A549 (cell line): ENCODE measurements around the gene OCA2. TPM values are rescaled to one million over a fixed set of nuclear protein-coding genes. Genes with fewer than 3 reads are reported as not detected.

Experiments used
- ATAC-seq, 2 experiments: fragments of 200-7000 bp in 1 of 2; fragments of >200 bp in 1 of 2; cut with Nextera tagmentation in 1 of 2; cut with Tn5 transposase in 1 of 2; 3 replicates each; pipeline versions ENCODE4 v1.8.0 to v1.9.1; 2018 to 2020; ENCODE audit warnings: mild to moderate bottlenecking in 1 of 2, moderate library complexity in 1 of 2
- CTCF ChIA-PET: fragments of 300-600 bp; sonication (Branson Sonifier 250); formaldehyde crosslinking; extraction: SDS; loops from one replicate; lab custom pipeline; 2021; ENCODE audit warnings: antibody characterized with exemption, inconsistent platforms; lab: Yijun Ruan, JAX
- POLR2A ChIA-PET: fragments of 350-600 bp; formaldehyde crosslinking; extraction: SDS; loops from one replicate; lab custom pipeline; 2021; ENCODE audit warnings: antibody characterized with exemption, inconsistent platforms; lab: Yijun Ruan, JAX
- DNase-seq, 2 experiments: peaks; one replicate each; pipeline versions ENCODE4 v3.0.0 to v3.0.0-alpha.2; 2011 to 2016; ENCODE audit warnings: low read depth in 1 of 2, low spot score in 1 of 2
- FAIRE-seq: peaks from 2 replicates; lab custom pipeline; 2011; peaks lifted over from hg19 to GRCh38; lab: Jason Lieb, UNC
- H3K27ac ChIP-seq, 2 experiments: fragments of >200 bp; sonication (Bioruptor Twin); formaldehyde crosslinking; 3 replicates each; pipeline ENCODE4 v1.5.1; 2016 to 2017
- H3K4me1 ChIP-seq: fragments of >200 bp; sonication (Bioruptor Twin); formaldehyde crosslinking; 3 replicates; pipeline ENCODE4 v1.6.1; 2016
- H3K4me2 ChIP-seq: fragments of >200 bp; sonication (Bioruptor Twin); formaldehyde crosslinking; 3 replicates; pipeline ENCODE4 v1.6.1; 2016
- H3K4me3 ChIP-seq: fragments of >200 bp; sonication (Bioruptor Twin); formaldehyde crosslinking; 3 replicates; pipeline ENCODE4 v1.5.1; 2016
- H3K9me3 ChIP-seq: fragments of >200 bp; sonication (Bioruptor Twin); formaldehyde crosslinking; 3 replicates; pipeline ENCODE4 v1.6.1; 2016
- BHLHE40 ChIP-seq: IDR thresholded peaks from 2 replicates; pipeline ENCODE4 v1.6.1; 2012; ENCODE audit warnings: low read depth, low read length, inconsistent platforms
- CBX2 ChIP-seq: fragments of 200-600 bp; sonication (generic); IDR thresholded peaks from 2 replicates; pipeline ENCODE4 v1.6.1; 2016; ENCODE audit warnings: low read depth, mild to moderate bottlenecking, borderline replicate concordance
- CHD4 ChIP-seq: fragments of 200-600 bp; sonication (generic); IDR thresholded peaks from 2 replicates; pipeline ENCODE4 v1.6.1; 2016; ENCODE audit warnings: antibody characterized with exemption, mild to moderate bottlenecking, borderline replicate concordance
- E2F6 ChIP-seq: IDR thresholded peaks from 2 replicates; pipeline ENCODE4 v1.6.1; 2012; ENCODE audit warnings: low read depth, borderline replicate concordance
- EP300 ChIP-seq, 2 experiments: fragments of >200 bp; sonication (Bioruptor Twin); formaldehyde crosslinking; IDR thresholded peaks; 2 replicates in 1 of 2; 3 replicates in 1 of 2; pipeline ENCODE4 v1.6.1; 2016 to 2017
- ESRRA ChIP-seq: fragments of 150-350 bp; IDR thresholded peaks from 2 replicates; pipeline ENCODE4 v1.6.1; 2014; ENCODE audit warnings: mild to moderate bottlenecking, low read length, borderline replicate concordance
- FOSB ChIP-seq: fragments of 250-450 bp; sonication (Bioruptor Pico); IDR thresholded peaks from 2 replicates; pipeline ENCODE4 v1.5.0; 2020; ENCODE audit warnings: mild to moderate bottlenecking, moderate library complexity
- FOXS1 ChIP-seq: fragments of 250-450 bp; sonication (Bioruptor Pico); IDR thresholded peaks from 2 replicates; pipeline ENCODE4 v1.5.0; 2020; ENCODE audit warnings: mild to moderate bottlenecking, moderate library complexity
- NR3C1 ChIP-seq: fragments of >200 bp; sonication (Bioruptor Twin); formaldehyde crosslinking; IDR thresholded peaks from 3 replicates; pipeline ENCODE4 v1.6.1; 2017
- PHF8 ChIP-seq: fragments of 200-600 bp; sonication (generic); IDR thresholded peaks from 2 replicates; pipeline ENCODE4 v1.6.1; 2016; ENCODE audit warnings: low read depth, mild to moderate bottlenecking, antibody characterized with exemption, moderate library complexity, borderline replicate concordance
- POLR2AphosphoS2 ChIP-seq: conservative IDR thresholded peaks from 2 replicates; pipeline ENCODE4 v1.6.1; 2012; ENCODE audit warnings: low read length, improper control_type of control experiment, inconsistent platforms
- RAD21 ChIP-seq, 2 experiments: fragments of >200 bp in 1 of 2; sonication (Bioruptor Twin) in 1 of 2; formaldehyde crosslinking in 1 of 2; IDR thresholded peaks in 1 of 2; conservative IDR thresholded peaks in 1 of 2; 2 replicates in 1 of 2; 3 replicates in 1 of 2; pipeline ENCODE4 v1.6.1; 2012 to 2018; ENCODE audit warnings: inconsistent platforms in 1 of 2
- RFX5 ChIP-seq: fragments of 450-650 bp; IDR thresholded peaks from 2 replicates; pipeline ENCODE4 v1.7.1; 2014; ENCODE audit warnings: antibody characterized with exemption, mild to moderate bottlenecking, moderate library complexity
- TFCP2L1 ChIP-seq: fragments of 250-450 bp; sonication (Bioruptor Pico); IDR thresholded peaks from 2 replicates; pipeline ENCODE4 v1.5.0; 2021; ENCODE audit warnings: mild to moderate bottlenecking
- ZC3H11A ChIP-seq: fragments of 450-650 bp; IDR thresholded peaks from 2 replicates; pipeline ENCODE4 v1.6.1; 2014; ENCODE audit warnings: antibody characterized with exemption, mild to moderate bottlenecking
- WGBS: methylation state at CpG from one replicate; pipeline ENCODE4 v1.1.6; 2017; ENCODE audit errors: missing lambda C conversion rate; 5-methylcytosine and 5-hydroxymethylcytosine counted together
- polyA plus RNA-seq, 4 experiments: library from polyadenylated mRNA; depleted of rRNA in 3 of 4; stranded (reverse); fragments of >200 nt; fragmentation: RNase III in 1 of 4; extraction: RNeasy Plus Mini Kit Qiagen cat#74134 plus additional on column Dnase treatment in 1 of 4; gene quantifications; 2 replicates in 3 of 4; 3 replicates in 1 of 4; pipeline ENCODE4 v1.2.3, GENCODE V29; 2011 to 2017
- TF ChIP-seq, protein P1 (sequence below): fragments of 450-650 bp; IDR thresholded peaks from 2 replicates; pipeline ENCODE4 v1.6.1; 2014; ENCODE audit warnings: antibody characterized with exemption
- TF ChIP-seq, protein P2 (sequence below): fragments of 200-600 bp; sonication (generic); IDR thresholded peaks from 2 replicates; pipeline ENCODE4 v1.6.1; 2016; ENCODE audit warnings: antibody characterized with exemption, mild to moderate bottlenecking, moderate library complexity
- TF ChIP-seq, protein P3 (sequence below): fragments of 150-350 bp; IDR thresholded peaks from 2 replicates; pipeline ENCODE4 v1.6.1; 2014; ENCODE audit warnings: low read depth, mild to moderate bottlenecking, low read length

Gene OCA2
- polyA plus RNA-seq, 2 of the 4 experiments (the other 2 are of a cell fraction), result 0.17 to 0.25 TPM

DNA sequence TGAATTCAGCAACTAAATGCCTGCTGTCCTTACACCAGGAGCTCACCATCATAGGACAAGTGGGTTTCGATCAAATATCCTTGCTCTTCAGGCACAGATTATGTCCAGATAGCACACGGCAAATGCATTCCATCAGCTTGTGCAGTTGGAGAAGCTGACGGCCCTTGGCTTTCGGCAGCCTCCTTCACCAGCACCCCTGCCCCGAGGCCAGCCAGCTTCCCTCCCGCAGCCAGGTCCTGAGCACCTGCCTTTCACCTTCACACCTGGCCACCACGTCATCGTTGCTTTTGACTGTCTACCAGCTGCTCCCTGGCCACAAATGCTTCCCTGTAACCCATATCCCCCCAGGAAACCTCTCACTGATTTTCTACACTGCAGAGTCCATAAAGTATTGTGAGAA is 355.5 kb downstream of the OCA2 start (continued):
- TF ChIP-seq PHF8 (no peak), E2F6 (no peak)

GRCh38 chr15:27742751-27743477 is 356.2 kb downstream of the OCA2 start:
- no peak for ATAC-seq
- Histone ChIP-seq H3K27ac (no peak overlapping the region), H3K9me3 (peaks cover 5% of the 10 kb centered on the region; the same call in 1 of the 3 replicates), H3K4me1 (no peaks in the 10 kb centered on the region), H3K4me2 (no peak overlapping the region), H3K4me3 (no peak overlapping the region)
- ChIA-PET POLR2A (no interaction called here), CTCF (interaction anchor here (1.0 kb wide), 1 partner anchor 15 kb away, joined by 4 read pairs; no protein-coding TSS in a partner anchor)
- no peak for TF ChIP-seq RFX5
- no peak for TF ChIP-seq FOSB (CRISPR knock-in tag)
- TF ChIP-seq, protein P1, sequence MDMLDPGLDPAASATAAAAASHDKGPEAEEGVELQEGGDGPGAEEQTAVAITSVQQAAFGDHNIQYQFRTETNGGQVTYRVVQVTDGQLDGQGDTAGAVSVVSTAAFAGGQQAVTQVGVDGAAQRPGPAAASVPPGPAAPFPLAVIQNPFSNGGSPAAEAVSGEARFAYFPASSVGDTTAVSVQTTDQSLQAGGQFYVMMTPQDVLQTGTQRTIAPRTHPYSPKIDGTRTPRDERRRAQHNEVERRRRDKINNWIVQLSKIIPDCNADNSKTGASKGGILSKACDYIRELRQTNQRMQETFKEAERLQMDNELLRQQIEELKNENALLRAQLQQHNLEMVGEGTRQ, result no peak
- TF ChIP-seq E2F6, result no peak
- TF ChIP-seq RAD21 (conservative IDR thresholded peaks at IDR 0.05 in 1 of 2, IDR thresholded peaks at IDR 0.05 in 1 of 2), result no peak
- TF ChIP-seq, protein P2, sequence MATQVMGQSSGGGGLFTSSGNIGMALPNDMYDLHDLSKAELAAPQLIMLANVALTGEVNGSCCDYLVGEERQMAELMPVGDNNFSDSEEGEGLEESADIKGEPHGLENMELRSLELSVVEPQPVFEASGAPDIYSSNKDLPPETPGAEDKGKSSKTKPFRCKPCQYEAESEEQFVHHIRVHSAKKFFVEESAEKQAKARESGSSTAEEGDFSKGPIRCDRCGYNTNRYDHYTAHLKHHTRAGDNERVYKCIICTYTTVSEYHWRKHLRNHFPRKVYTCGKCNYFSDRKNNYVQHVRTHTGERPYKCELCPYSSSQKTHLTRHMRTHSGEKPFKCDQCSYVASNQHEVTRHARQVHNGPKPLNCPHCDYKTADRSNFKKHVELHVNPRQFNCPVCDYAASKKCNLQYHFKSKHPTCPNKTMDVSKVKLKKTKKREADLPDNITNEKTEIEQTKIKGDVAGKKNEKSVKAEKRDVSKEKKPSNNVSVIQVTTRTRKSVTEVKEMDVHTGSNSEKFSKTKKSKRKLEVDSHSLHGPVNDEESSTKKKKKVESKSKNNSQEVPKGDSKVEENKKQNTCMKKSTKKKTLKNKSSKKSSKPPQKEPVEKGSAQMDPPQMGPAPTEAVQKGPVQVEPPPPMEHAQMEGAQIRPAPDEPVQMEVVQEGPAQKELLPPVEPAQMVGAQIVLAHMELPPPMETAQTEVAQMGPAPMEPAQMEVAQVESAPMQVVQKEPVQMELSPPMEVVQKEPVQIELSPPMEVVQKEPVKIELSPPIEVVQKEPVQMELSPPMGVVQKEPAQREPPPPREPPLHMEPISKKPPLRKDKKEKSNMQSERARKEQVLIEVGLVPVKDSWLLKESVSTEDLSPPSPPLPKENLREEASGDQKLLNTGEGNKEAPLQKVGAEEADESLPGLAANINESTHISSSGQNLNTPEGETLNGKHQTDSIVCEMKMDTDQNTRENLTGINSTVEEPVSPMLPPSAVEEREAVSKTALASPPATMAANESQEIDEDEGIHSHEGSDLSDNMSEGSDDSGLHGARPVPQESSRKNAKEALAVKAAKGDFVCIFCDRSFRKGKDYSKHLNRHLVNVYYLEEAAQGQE, result no peak
- TF ChIP-seq NR3C1, result no peak
- 26% methylated on average over 16 of the region's 16 CpGs for WGBS
- DNase-seq, result no peak
- FAIRE-seq, result no peak

GRCh38 chr15:27741226-27741860 is 357.8 kb downstream of the OCA2 start:
- POLR2A ChIA-PET, result no interaction called here
- Histone ChIP-seq H3K4me1 (no peaks in the 10 kb centered on the region), H3K9me3 (peaks cover 3% of the 10 kb centered on the region; the same call in 1 of the 3 replicates), H3K4me2 (no peak overlapping the region), H3K27ac (no peak overlapping the region), H3K4me3 (no peak overlapping the region)
- no peak for ATAC-seq
- DNase-seq, result no peak
- CTCF ChIA-PET, result interaction anchor here (0.6 to 1.6 kb wide), 5 partner anchors 9 to 510 kb away, joined by 3 to 5 read pairs (median 3); no protein-coding TSS in a partner anchor
- FAIRE-seq, result no peak
- WGBS, result 21% methylated on average over 8 of the region's 8 CpGs
- TF ChIP-seq BHLHE40, result no peak
- no peak for TF ChIP-seq EP300 (IDR thresholded peaks at IDR 0.05)
- TF ChIP-seq ZC3H11A, result no peak
- TF ChIP-seq, protein P3, sequence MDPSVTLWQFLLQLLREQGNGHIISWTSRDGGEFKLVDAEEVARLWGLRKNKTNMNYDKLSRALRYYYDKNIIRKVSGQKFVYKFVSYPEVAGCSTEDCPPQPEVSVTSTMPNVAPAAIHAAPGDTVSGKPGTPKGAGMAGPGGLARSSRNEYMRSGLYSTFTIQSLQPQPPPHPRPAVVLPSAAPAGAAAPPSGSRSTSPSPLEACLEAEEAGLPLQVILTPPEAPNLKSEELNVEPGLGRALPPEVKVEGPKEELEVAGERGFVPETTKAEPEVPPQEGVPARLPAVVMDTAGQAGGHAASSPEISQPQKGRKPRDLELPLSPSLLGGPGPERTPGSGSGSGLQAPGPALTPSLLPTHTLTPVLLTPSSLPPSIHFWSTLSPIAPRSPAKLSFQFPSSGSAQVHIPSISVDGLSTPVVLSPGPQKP, result no peak
- no peak for TF ChIP-seq CHD4
- TF ChIP-seq CBX2, result no peak
- TF ChIP-seq ESRRA, result no peak
- no peak for TF ChIP-seq FOXS1
- TF ChIP-seq, protein P2, result no peak
- no peak for TF ChIP-seq POLR2AphosphoS2
- no peak for TF ChIP-seq TFCP2L1 (CRISPR knock-in tag)
